Sigmoid colon (tissue), 4 donors: ENCODE data around the gene USP43.
"Not testable (repeated sequence)": the region's sequence is repeated elsewhere in the genome, so short reads cannot be mapped to it uniquely, and the experiment has no call there.

Experiments
- POLR2A ChIP-seq, 2 donors: fragments of 450-650 bp; IDR thresholded peaks; one replicate each; pipeline ENCODE4 v1.6.1; 2016; ENCODE audit warnings: antibody characterized with exemption in 2 of 2, mild to moderate bottlenecking in 2 of 2, moderate library complexity in 2 of 2
- POLR2AphosphoS5 ChIP-seq, 4 donors: sonication (generic); formaldehyde crosslinking; IDR thresholded peaks; one replicate each; pipeline ENCODE4 v1.6.1; 2017; ENCODE audit warnings: antibody characterized with exemption in 4 of 4
- TF ChIP-seq, protein P1 (sequence below), 4 experiments: fragments of 450-650 bp in 3 of 4; fragments of 200-600 bp in 1 of 4; IDR thresholded peaks; one replicate each; pipeline ENCODE4 v1.5.1; 2016 to 2019; ENCODE audit warnings: antibody characterized with exemption in 4 of 4, mild to moderate bottlenecking in 3 of 4, moderate library complexity in 2 of 4

DNA sequence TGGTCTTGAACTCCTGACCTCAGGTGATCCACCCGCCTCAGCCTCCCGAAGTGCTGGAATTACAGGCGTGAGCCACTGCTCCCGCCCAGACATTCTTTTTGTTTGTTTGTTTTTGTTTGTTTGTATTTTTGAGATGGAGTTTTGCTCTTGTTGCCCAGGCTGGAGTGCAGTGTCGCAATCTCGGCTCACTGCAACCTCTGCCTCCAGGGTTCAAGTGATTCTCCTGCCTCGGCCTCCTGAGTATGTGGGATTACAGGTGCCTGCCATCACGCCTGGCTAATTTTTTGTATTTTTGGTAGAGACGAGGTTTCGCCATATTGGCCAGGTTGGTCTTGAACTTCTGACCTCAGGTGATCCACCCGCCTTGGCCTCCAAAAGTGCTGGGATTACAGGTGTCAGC, 18.2 kb downstream of the USP43 start:
- TF ChIP-seq, protein P1, sequence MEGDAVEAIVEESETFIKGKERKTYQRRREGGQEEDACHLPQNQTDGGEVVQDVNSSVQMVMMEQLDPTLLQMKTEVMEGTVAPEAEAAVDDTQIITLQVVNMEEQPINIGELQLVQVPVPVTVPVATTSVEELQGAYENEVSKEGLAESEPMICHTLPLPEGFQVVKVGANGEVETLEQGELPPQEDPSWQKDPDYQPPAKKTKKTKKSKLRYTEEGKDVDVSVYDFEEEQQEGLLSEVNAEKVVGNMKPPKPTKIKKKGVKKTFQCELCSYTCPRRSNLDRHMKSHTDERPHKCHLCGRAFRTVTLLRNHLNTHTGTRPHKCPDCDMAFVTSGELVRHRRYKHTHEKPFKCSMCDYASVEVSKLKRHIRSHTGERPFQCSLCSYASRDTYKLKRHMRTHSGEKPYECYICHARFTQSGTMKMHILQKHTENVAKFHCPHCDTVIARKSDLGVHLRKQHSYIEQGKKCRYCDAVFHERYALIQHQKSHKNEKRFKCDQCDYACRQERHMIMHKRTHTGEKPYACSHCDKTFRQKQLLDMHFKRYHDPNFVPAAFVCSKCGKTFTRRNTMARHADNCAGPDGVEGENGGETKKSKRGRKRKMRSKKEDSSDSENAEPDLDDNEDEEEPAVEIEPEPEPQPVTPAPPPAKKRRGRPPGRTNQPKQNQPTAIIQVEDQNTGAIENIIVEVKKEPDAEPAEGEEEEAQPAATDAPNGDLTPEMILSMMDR (IDR thresholded peaks at IDR 0.05), result not testable (repeated sequence)
- TF ChIP-seq POLR2AphosphoS5, POLR2A (IDR thresholded peaks at IDR 0.05): not testable (repeated sequence)
